Measurements from ENCODE around the gene ARMC2. TPM values are rescaled to one million over a fixed set of nuclear protein-coding genes. Genes with fewer than 3 reads are reported as not detected.

ARMC2 gene
- total RNA-seq, 2 experiments from 2014 or later, result 5.2 to 5.7 TPM

- no peaks in the 10 kb centered on the region for H3K9me3 ChIP-seq (ENCODE audit: control insufficient read depth in 1 of 2, insufficient read depth in 1 of 2, low read length in 2 of 2)
- POLR2A ChIA-PET, result interaction anchor here (0.8 to 5.8 kb wide), 21 partner anchors 9 to 452 kb away, joined by 3 to 44 read pairs (median 7); partner anchors contain the start of genes ARMC2, CEP57L1 and SESN1
- CTCF ChIA-PET, result interaction anchor here (0.9 to 1.3 kb wide), 3 partner anchors 9 to 469 kb away, joined by 3 to 4 read pairs (median 3); no protein-coding TSS in a partner anchor
- H3K27me3 ChIP-seq (ENCODE audit: control insufficient read depth in 1 of 2, insufficient read depth in 2 of 2, low read length in 2 of 2), result no peaks in the 10 kb centered on the region
- Mint-ChIP-seq H3K27me3 (no peaks in the 10 kb centered on the region), H3K27ac (peak overlapping the region; percentile 99), H3K4me1 (ENCODE audit: low read depth) (peaks cover 74% of the 10 kb centered on the region), H3K4me3 (peak overlapping the region; percentile 97), H3K9me3 (no peaks in the 10 kb centered on the region), H3K36me3 (ENCODE audit: low read depth) (peaks cover 14% of the 10 kb centered on the region)
- no peak for TF ChIP-seq CTCF (IDR thresholded peaks at IDR 0.05)
- peak overlapping the region; percentile 93 for H3K4me3 ChIP-seq (ENCODE audit: low read length)
- H3K4me1 ChIP-seq (ENCODE audit: insufficient read depth, low read length), result peaks cover 26% of the 10 kb centered on the region
- H3K36me3 ChIP-seq (ENCODE audit: insufficient read depth, low read length), result no peaks in the 10 kb centered on the region
- ATAC-seq (ENCODE audit: poor library complexity), result peak; percentile 0
- intact Hi-C loops (cut with DNase I, micrococcal nuclease), result loop anchor here (1.0 to 10.0 kb wide), 10 partner anchors 10 to 685 kb away; partner anchors contain the start of genes CD164 (in 2 of the 2), AK9 (in 1 of the 2), ARMC2 (in 1 of the 2) and CEP57L1 (in 1 of the 2)
- DNase-seq, result peak in 2 of 14 experiments; percentile 23 to 30
- peak overlapping the region; percentile 84 to 92 for H3K27ac ChIP-seq (ENCODE audit: low read depth in 1 of 2, low read length in 2 of 2)
Measured at GRCh38 chr6:109009962-109010704, 161.9 kb downstream of the ARMC2 start.

- Mint-ChIP-seq H3K4me3 (peak overlapping the region; percentile 77), H3K9me3 (no peaks in the 10 kb centered on the region), H3K4me1 (ENCODE audit: low read depth) (peaks cover 77% of the 10 kb centered on the region), H3K27me3 (no peaks in the 10 kb centered on the region), H3K36me3 (ENCODE audit: low read depth) (peaks cover 14% of the 10 kb centered on the region), H3K27ac (peak overlapping the region; percentile 99)
- DNase-seq (no peak), ATAC-seq (ENCODE audit: poor library complexity) (no peak)
- Histone ChIP-seq H3K27ac (ENCODE audit: low read depth in 1 of 2, low read length in 2 of 2) (peak overlapping the region; percentile 84 to 92), H3K9me3 (ENCODE audit: control insufficient read depth in 1 of 2, insufficient read depth in 1 of 2, low read length in 2 of 2) (no peaks in the 10 kb centered on the region), H3K4me1 (ENCODE audit: insufficient read depth, low read length) (peaks cover 26% of the 10 kb centered on the region), H3K36me3 (ENCODE audit: insufficient read depth, low read length) (no peaks in the 10 kb centered on the region), H3K27me3 (ENCODE audit: control insufficient read depth in 1 of 2, insufficient read depth in 2 of 2, low read length in 2 of 2) (no peaks in the 10 kb centered on the region), H3K4me3 (ENCODE audit: low read length) (peak overlapping the region; percentile 93)
- POLR2A ChIA-PET, result interaction anchor here (0.8 to 5.8 kb wide), 16 partner anchors 8 to 452 kb away, joined by 3 to 44 read pairs (median 9); partner anchors contain the start of genes ARMC2, CEP57L1 and SESN1
- CTCF ChIA-PET, result interaction anchor here (0.9 to 1.3 kb wide), 2 partner anchors 8 to 61 kb away, joined by 3 to 4 read pairs; no protein-coding TSS in a partner anchor
- intact Hi-C loops (cut with DNase I, micrococcal nuclease), result loop anchor here in 1 of 2 experiments (5.0 to 10.0 kb wide), 2 partner anchors 163 to 374 kb away; partner anchors contain the start of genes ARMC2 and CD164
- TF ChIP-seq CTCF (IDR thresholded peaks at IDR 0.05), result no peak
Measured at GRCh38 chr6:109010705-109011102, 162.5 kb downstream of the ARMC2 start.

GRCh38 chr6:109013656-109014305, 165.6 kb downstream of the ARMC2 start:
- ATAC-seq (ENCODE audit: poor library complexity), result no peak
- Histone ChIP-seq H3K27me3 (ENCODE audit: control insufficient read depth in 1 of 2, insufficient read depth in 2 of 2, low read length in 2 of 2) (no peaks in the 10 kb centered on the region), H3K4me1 (ENCODE audit: insufficient read depth, low read length) (peaks cover 26% of the 10 kb centered on the region), H3K36me3 (ENCODE audit: insufficient read depth, low read length) (no peaks in the 10 kb centered on the region), H3K9me3 (ENCODE audit: control insufficient read depth in 1 of 2, insufficient read depth in 1 of 2, low read length in 2 of 2) (no peaks in the 10 kb centered on the region), H3K4me3 (ENCODE audit: low read length) (no peak overlapping the region), H3K27ac (ENCODE audit: low read depth in 1 of 2, low read length in 2 of 2) (peak overlapping the region; percentile 19 to 25)
- DNase-seq, result peak in 1 of 14 experiments; percentile 19
- Mint-ChIP-seq H3K36me3 (ENCODE audit: low read depth) (peaks cover 11% of the 10 kb centered on the region), H3K27me3 (no peaks in the 10 kb centered on the region), H3K27ac (peak overlapping the region; percentile 89), H3K9me3 (no peaks in the 10 kb centered on the region), H3K4me3 (peak overlapping the region; percentile 21), H3K4me1 (ENCODE audit: low read depth) (peaks cover 67% of the 10 kb centered on the region)
- POLR2A ChIA-PET, result interaction anchor here (0.7 to 2.3 kb wide), 10 partner anchors 10 to 208 kb away, joined by 3 to 10 read pairs (median 6); partner anchors contain the start of gene SESN1
- CTCF ChIA-PET, result interaction anchor here (1.2 kb wide), 1 partner anchor 59 kb away, joined by 3 read pairs; no protein-coding TSS in a partner anchor
- intact Hi-C loops (cut with DNase I, micrococcal nuclease), result loop anchor here in 1 of 2 experiments (5.0 to 10.0 kb wide), 2 partner anchors 166 to 371 kb away; partner anchors contain the start of genes ARMC2 and CD164
- TF ChIP-seq CTCF (IDR thresholded peaks at IDR 0.05), result no peak
